Small intestine (tissue), 7 donors: ENCODE measurements around the gene CERS3. TPM values are rescaled to one million over a fixed set of nuclear protein-coding genes. Genes with fewer than 3 reads are reported as not detected.

Source experiments
- DNase-seq, 2 donors: peaks; one replicate each; pipeline versions ENCODE4 v3.0.0 to v3.0.0-alpha.2; 2013
- FAIRE-seq: peaks from 2 replicates; lab custom pipeline; 2012; peaks lifted over from hg19 to GRCh38; lab: Jason Lieb, UNC
- H3K27ac ChIP-seq, 3 donors: one replicate each; pipeline ENCODE4 v1.5.1; 2013; ENCODE audit warnings: low read length in 2 of 3, mild to moderate bottlenecking in 2 of 3, control low read depth in 1 of 3, inconsistent platforms in 1 of 3, low read depth in 1 of 3, moderate library complexity in 1 of 3
- H3K27me3 ChIP-seq, 3 donors: one replicate each; pipeline ENCODE4 v1.6.1; 2013; ENCODE audit warnings: low read length in 3 of 3, inconsistent platforms in 1 of 3; ENCODE audit not compliant: control insufficient read depth in 3 of 3, insufficient read depth in 3 of 3
- H3K36me3 ChIP-seq, 3 donors: one replicate each; pipeline ENCODE4 v1.6.1; 2013; ENCODE audit warnings: low read length in 3 of 3, inconsistent platforms in 1 of 3, low read depth in 1 of 3, mild to moderate bottlenecking in 1 of 3, moderate library complexity in 1 of 3; ENCODE audit not compliant: control insufficient read depth in 3 of 3, insufficient read depth in 2 of 3
- H3K4me1 ChIP-seq, 3 donors: one replicate each; pipeline ENCODE4 v1.6.1; 2013; ENCODE audit warnings: low read length in 2 of 3, inconsistent platforms in 1 of 3, low read depth in 1 of 3, mild to moderate bottlenecking in 1 of 3, moderate library complexity in 1 of 3; ENCODE audit not compliant: control insufficient read depth in 3 of 3, insufficient read depth in 2 of 3
- H3K4me3 ChIP-seq, 3 donors: one replicate each; pipeline ENCODE4 v1.5.1; 2013; ENCODE audit warnings: low read length in 3 of 3, control low read depth in 1 of 3, inconsistent platforms in 1 of 3, low read depth in 1 of 3, mild to moderate bottlenecking in 1 of 3, moderate library complexity in 1 of 3
- H3K9me3 ChIP-seq, 2 donors: one replicate each; pipeline ENCODE4 v1.6.1; 2013; ENCODE audit warnings: low read depth in 1 of 2, low read length in 1 of 2; ENCODE audit not compliant: control insufficient read depth in 2 of 2, insufficient read depth in 1 of 2
- WGBS, 3 donors: extraction: QIAGEN DNeasy Blood & Tissue Kit; methylation state at CpG; one replicate each; pipeline ENCODE4 v1.1.7; 2013; 5-methylcytosine and 5-hydroxymethylcytosine counted together
- polyA plus RNA-seq, 4 donors: library from polyadenylated mRNA; stranded (reverse) in 3 of 4; unstranded in 1 of 4; fragments of 200-250 nt in 3 of 4; fragments of 120-200 nt in 1 of 4; gene quantifications; one replicate each; pipeline versions ENCODE4 v1.2.1 to v1.2.3, GENCODE V29; 2013
- donor health status: healthy with polysubstance abuse.
- donor health status: control.
- donor health status: control.
- donor health status: Bipolar disorder and iron deficiency.
- donor health status: healthy.

Gene CERS3
- polyA plus RNA-seq, 4 donors, result 0.07 TPM; not detected in 2

DNA sequence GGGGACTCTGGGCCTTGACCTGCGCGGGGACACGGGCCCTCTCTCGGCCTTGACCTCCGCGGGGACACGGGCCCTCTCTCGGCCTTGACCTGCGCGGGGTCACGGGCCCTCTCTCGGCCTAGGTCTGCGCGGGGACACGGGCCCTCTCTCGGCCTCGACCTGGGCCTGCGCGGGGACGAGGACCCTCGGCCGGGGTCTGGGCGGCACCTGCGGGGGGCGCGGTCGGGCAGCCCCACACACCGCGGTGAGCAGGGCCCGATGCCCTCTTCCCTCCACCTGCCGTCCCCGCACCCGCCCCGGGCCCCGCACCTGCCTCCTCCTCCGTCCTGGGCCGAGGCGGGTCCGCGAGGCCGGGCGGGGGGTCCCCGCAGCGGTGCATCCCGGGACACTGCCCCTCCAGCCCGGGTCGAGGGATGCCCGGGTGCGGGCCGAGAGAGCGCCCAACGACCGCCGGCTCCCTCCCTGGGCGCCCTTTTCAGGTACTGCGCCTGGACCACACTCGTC lies 15.6 kb upstream of the CERS3 start:
- Histone ChIP-seq H3K9me3 (peaks cover 0 to 3% of the 10 kb centered on the region in 2 donors), H3K27me3 (peaks cover 0 to 15% (median 15%) of the 10 kb centered on the region in 3 donors), H3K27ac (no peak overlapping the region), H3K36me3 (no peaks in the 10 kb centered on the region), H3K4me3 (no peak overlapping the region), H3K4me1 (no peaks in the 10 kb centered on the region)
- 33 to 64% (median 38%) methylated on average over 36 to 57 of the region's 57 CpGs for WGBS, 3 donors
- FAIRE-seq (no peak), DNase-seq (no peak)

DNA sequence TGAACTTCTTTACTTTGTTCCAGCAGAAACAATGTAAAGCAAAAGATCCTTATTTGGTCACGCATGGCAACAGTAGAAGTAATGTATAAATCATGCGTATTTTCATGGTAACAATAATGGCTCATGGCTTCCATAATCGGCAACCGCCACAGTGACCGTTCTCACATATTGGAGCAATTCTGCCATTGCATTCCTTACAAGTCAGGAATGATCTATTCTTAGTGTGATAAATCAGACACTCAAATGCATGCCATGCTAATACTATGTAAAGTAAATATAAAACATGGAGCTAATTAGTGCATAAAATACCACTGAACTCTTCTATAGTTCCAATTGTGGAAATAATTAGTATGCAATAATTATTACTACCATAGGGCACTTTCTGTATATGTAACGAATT lies 13.5 kb upstream of the CERS3 start:
- Histone ChIP-seq H3K4me3 (no peak overlapping the region), H3K27ac (no peak overlapping the region), H3K4me1 (no peaks in the 10 kb centered on the region), H3K36me3 (no peaks in the 10 kb centered on the region), H3K27me3 (peaks cover 0 to 15% (median 15%) of the 10 kb centered on the region in 3 donors), H3K9me3 (peaks cover 0 to 7% of the 10 kb centered on the region in 2 donors)
- WGBS, 3 donors, result 89 to 92% (median 90%) methylated on average over 6 of the region's 6 CpGs
- FAIRE-seq, result no peak
- DNase-seq, result no peak

DNA sequence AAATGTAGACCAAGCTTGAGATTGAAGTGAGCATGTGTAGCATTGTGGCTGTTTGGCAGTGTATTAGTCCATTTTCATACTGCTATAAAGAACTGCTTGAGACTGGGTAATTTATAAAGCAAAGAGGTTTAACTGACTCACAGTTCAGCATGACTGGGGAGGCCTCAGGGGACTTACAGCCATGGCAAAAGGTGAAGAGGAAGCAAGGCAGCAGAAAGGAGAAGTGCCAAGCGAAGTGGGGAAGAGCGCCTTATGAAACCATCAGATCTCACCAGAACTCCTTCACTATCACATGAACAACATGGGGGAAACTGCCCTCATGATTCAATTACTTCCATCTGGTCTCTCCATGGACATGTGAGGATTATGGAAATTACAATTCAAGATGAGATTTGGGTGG lies 8.6 kb upstream of the CERS3 start:
- WGBS, 3 donors, result 43 to 51% (median 45%) methylated on average over 2 of the region's 2 CpGs
- Histone ChIP-seq H3K9me3 (peaks cover 0 to 5% of the 10 kb centered on the region in 2 donors), H3K36me3 (no peaks in the 10 kb centered on the region), H3K27ac (no peak overlapping the region), H3K27me3 (no peaks in the 10 kb centered on the region), H3K4me3 (no peak overlapping the region), H3K4me1 (no peaks in the 10 kb centered on the region)
- no peak for FAIRE-seq
- no peak for DNase-seq

DNA sequence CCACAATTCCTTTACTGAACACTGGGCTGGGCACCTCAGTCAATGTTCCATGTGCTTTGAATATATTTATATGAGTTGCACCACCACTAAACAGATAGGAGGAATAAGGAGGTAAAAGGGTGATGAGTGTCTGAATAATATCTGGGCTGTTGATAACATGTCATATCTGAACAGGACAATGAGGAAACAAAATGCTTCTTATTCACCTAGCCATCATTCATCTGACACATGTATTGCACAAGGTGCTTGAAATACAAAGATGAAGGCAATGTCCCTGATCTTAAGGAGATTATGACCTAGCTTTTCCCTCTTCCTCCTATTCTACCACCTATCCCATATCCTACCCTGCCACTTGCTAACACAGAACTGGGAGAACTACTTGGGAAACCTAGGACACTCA lies 8.0 kb upstream of the CERS3 start:
- no peaks in the 10 kb centered on the region for H3K4me1 ChIP-seq
- no peaks in the 10 kb centered on the region for H3K27me3 ChIP-seq
- H3K27ac ChIP-seq, result no peak overlapping the region
- H3K4me3 ChIP-seq, result no peak overlapping the region
- no peak for DNase-seq
- FAIRE-seq, result no peak
- H3K9me3 ChIP-seq, result peaks cover 0 to 5% of the 10 kb centered on the region in 2 donors
- H3K36me3 ChIP-seq, result no peaks in the 10 kb centered on the region

DNA sequence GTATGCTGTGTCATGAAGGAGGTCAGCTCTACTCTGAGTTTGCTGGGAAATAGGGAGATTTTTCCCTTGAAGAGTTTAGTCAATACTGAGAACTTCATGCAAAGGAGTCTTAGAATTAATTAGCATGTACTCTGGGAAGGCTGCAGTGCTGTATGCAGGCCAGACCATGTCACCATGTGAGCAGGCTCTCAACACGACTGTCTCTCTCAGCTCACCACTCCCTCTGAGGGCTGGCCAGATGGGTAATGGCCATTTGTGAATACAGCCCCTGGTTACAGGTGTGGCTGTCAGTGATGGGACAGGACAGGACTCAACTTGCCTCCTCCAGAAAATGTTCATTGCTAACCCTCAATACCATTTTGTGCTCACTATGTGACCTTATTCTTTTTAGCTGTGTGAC lies 5.1 kb upstream of the CERS3 start:
- H3K27me3 ChIP-seq, result peaks cover 0 to 2% (median 0%) of the 10 kb centered on the region in 3 donors
- DNase-seq (no peak), FAIRE-seq (no peak)
- WGBS, 3 donors, result 24 to 52% (median 41%) methylated on average over 1 of the region's 1 CpG
- H3K27ac ChIP-seq, result no peak overlapping the region
- H3K4me3 ChIP-seq, result no peak overlapping the region
- peaks cover 0 to 5% of the 10 kb centered on the region in 2 donors for H3K9me3 ChIP-seq
- no peaks in the 10 kb centered on the region for H3K4me1 ChIP-seq
- H3K36me3 ChIP-seq, result no peaks in the 10 kb centered on the region

DNA sequence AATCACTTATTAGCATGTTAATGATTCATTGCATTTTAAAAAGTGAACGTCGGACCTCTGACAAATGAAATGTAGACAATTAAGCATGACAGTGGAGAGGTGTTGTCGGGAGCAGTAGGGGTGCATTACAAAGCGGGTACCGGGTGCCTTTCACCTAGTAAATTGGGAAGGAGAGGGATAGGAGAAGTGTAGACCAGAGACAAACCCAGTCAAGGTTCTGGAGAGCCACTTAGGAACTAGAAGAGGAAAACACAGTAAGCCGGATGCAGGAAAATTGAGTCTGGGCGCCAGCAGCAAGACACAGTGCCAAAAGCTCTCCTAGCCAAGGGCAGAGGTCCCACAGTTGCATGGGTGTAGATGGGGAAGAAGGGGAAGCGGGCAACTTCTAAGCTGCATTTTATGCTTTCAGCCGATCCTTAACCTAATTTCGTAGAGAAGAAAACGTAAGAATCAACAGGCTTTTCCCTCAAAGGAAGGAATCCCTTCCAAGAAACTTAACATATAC lies 3.1 kb upstream of the CERS3 start:
- no peak for FAIRE-seq
- DNase-seq, result no peak
- Histone ChIP-seq H3K9me3 (no peaks in the 10 kb centered on the region), H3K27ac (no peak overlapping the region), H3K36me3 (no peaks in the 10 kb centered on the region), H3K4me1 (no peaks in the 10 kb centered on the region), H3K27me3 (peaks cover 0 to 2% (median 0%) of the 10 kb centered on the region in 3 donors), H3K4me3 (no peak overlapping the region)
- 71 to 80% (median 78%) methylated on average over 11 of the region's 11 CpGs for WGBS, 3 donors

DNA sequence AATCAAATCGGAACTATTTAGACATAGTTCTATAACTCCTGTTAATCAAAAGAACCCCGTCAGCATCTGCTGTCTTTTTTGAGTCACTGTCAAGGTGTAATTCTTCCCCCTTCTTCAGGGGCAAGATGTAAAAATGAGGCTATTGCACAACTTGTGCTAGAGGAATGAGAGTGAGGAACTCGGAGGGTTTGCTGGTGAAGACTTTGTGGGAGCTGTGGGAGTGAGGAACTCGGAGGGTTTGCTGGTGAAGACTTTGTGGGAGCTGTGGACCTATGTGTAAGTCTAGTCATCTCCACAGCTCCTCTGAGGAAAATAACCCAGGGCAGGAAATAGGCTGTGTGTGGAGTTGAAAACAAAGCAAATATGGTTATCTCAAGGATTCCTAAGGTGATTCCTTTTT lies 2.5 kb upstream of the CERS3 start:
- H3K4me1 ChIP-seq, result no peaks in the 10 kb centered on the region
- H3K36me3 ChIP-seq, result no peaks in the 10 kb centered on the region
- DNase-seq (no peak), FAIRE-seq (no peak)
- H3K9me3 ChIP-seq, result no peaks in the 10 kb centered on the region
- 79 to 85% (median 83%) methylated on average over 4 of the region's 4 CpGs for WGBS, 3 donors
- H3K27ac ChIP-seq, result no peak overlapping the region
- no peak overlapping the region for H3K4me3 ChIP-seq
- H3K27me3 ChIP-seq, result peaks cover 0 to 2% (median 0%) of the 10 kb centered on the region in 3 donors

DNA sequence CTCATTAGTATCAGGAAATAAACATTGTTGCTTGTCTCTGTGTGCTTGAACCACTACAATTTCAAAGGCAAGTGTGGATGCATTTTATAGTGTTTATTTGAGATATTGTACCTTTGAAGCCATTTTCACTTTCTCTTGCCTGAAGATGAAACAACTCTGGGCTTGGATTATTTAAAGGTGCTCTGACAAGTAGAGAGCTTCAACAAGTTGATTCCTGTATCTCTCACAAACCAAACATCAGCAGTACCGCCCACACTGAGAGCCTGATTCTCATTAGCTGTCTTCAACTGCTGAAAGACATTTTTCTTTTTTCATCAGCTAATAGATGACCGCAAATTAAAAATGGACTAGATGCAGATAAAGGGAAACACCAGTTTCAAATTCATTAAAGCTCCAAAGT lies 806 bp upstream of the CERS3 start:
- DNase-seq (no peak), FAIRE-seq (no peak)
- H3K36me3 ChIP-seq, result no peaks in the 10 kb centered on the region
- H3K4me3 ChIP-seq, result no peak overlapping the region
- H3K27ac ChIP-seq, result no peak overlapping the region
- 85 to 90% (median 90%) methylated on average over 2 of the region's 2 CpGs for WGBS, 3 donors
- no peaks in the 10 kb centered on the region for H3K9me3 ChIP-seq
- peaks cover 0 to 2% (median 0%) of the 10 kb centered on the region in 3 donors for H3K27me3 ChIP-seq
- H3K4me1 ChIP-seq, result no peaks in the 10 kb centered on the region

DNA sequence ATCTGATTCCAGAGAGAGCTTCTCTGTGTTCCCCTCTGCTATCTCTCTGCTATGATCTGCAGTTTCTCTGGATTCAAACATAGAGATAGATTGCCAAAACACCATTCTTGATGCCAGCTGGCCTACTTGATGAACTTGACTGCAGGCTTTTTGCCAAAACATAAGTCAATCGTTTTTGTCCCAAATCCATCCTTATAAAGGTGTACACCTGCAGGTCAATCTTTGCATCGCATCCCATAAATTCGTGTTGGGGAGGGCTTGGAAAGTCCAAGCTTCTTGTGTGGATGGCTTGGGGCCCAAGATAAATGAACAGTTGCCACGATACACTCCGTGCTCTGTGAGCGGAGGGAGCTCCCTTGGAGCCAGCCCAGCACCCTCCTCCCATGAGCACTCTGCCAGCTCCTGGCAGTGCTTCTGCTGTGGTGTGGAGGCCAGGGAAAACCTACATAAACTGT lies 2.7 kb downstream of the CERS3 start:
- DNase-seq (no peak), FAIRE-seq (no peak)
- WGBS, 3 donors, result 50 to 63% (median 59%) methylated on average over 6 of the region's 6 CpGs
- Histone ChIP-seq H3K9me3 (peaks cover 0 to 2% of the 10 kb centered on the region in 2 donors), H3K4me1 (no peaks in the 10 kb centered on the region), H3K27ac (no peak overlapping the region), H3K27me3 (no peaks in the 10 kb centered on the region), H3K4me3 (no peak overlapping the region), H3K36me3 (no peaks in the 10 kb centered on the region)
